ENCODE measurements around the gene PFN3. TPM values are rescaled to one million over a fixed set of nuclear protein-coding genes. Genes with fewer than 3 reads are reported as not detected.
A peak's percentile ranks its signal among the peaks of the same experiment; 100 is the strongest.

Gene PFN3
- polyA plus RNA-seq, 1 of the 3 experiments (the other 2 are of a cell fraction), result not detected

- no peak overlapping the region for H3K4me3 ChIP-seq (ENCODE audit: low read depth in 2 of 2, low read length in 1 of 2)
- H3K4me1 ChIP-seq (ENCODE audit: control insufficient read depth in 1 of 2, insufficient read depth in 2 of 2, low read depth in 1 of 2, low read length in 1 of 2), result peaks cover 0 to 11% of the 10 kb centered on the region in 2 experiments; a peak in 1 of 4 replicates
- no peaks in the 10 kb centered on the region for H3K27me3 ChIP-seq (ENCODE audit: insufficient read depth)
- 0 out of 2 replicates have a peak overlapping the region, but pooled peaks have one; percentile 51 for H2AFZ ChIP-seq (ENCODE audit: low read depth)
- H3K9me2 ChIP-seq, result no peaks in the 10 kb centered on the region
- ChIA-PET POLR2A (interaction anchor here (0.8 kb wide), 1 partner anchor 28 kb away, joined by 3 read pairs; no protein-coding TSS in a partner anchor), CTCF (interaction anchor here (0.7 to 1.4 kb wide), 3 partner anchors 11 to 45 kb away, joined by 3 to 4 read pairs (median 3); no protein-coding TSS in a partner anchor)
- DNase-seq, result no peak
- H3K4me2 ChIP-seq, result peak overlapping the region; percentile 67; the same call in 1 of the 2 replicates
- TF ChIP-seq POLR2AphosphoS5 (IDR thresholded peaks at IDR 0.05; ENCODE audit: low read depth, low read length) (no peak), RFX5 (IDR thresholded peaks at IDR 0.05; ENCODE audit: low read length) (no peak)
- 58% methylated on average over 4 of the region's 5 CpGs for WGBS (ENCODE audit: low lambda C conversion rate)
- H3K9me3 ChIP-seq, result no peaks in the 10 kb centered on the region
- H4K20me1 ChIP-seq (ENCODE audit: insufficient read depth), result no peaks in the 10 kb centered on the region
- H3K36me3 ChIP-seq (replicated peaks in 1 of 2; ENCODE audit: control insufficient read depth in 1 of 2, insufficient read depth in 2 of 2, low read length in 1 of 2), result no peaks in the 10 kb centered on the region
- H3K27ac ChIP-seq (ENCODE audit: low read depth in 2 of 2, low read length in 1 of 2), result no peak overlapping the region
- H3F3A ChIP-seq (replicated peaks; ENCODE audit: insufficient read depth), result no peaks in the 10 kb centered on the region
- no peak overlapping the region for H3K9ac ChIP-seq
- no peaks in the 10 kb centered on the region for H3K79me2 ChIP-seq (ENCODE audit: insufficient read depth)
These were observed 42.1 kb downstream of the PFN3 start for GRCh38 chr5:177358370-177358819.

GRCh38 chr5:177357459-177358351 is 42.8 kb downstream of the PFN3 start, which contains the start of gene RGS14:
Gene RGS14 (plus strand): TSS chr5:177357924. CDS start chr5:177358025, 101 bp downstream.
- Histone ChIP-seq H3K9ac (no peak within 1 kb of the TSS), H3K36me3 (replicated peaks in 1 of 2; ENCODE audit: control insufficient read depth in 1 of 2, insufficient read depth in 2 of 2, low read length in 1 of 2) (no peaks in the 10 kb centered on the region), H4K20me1 (ENCODE audit: insufficient read depth) (no peaks in the 10 kb centered on the region), H3K79me2 (ENCODE audit: insufficient read depth) (no peaks in the 10 kb centered on the region), H3K4me3 (ENCODE audit: low read depth in 2 of 2, low read length in 1 of 2) (peak within 1 kb of the TSS in 1 of 2 experiments; percentile 13; a peak in 1 of 4 replicates), H3F3A (replicated peaks; ENCODE audit: insufficient read depth) (no peaks in the 10 kb centered on the region), H3K27ac (ENCODE audit: low read depth in 2 of 2, low read length in 1 of 2) (no peak within 1 kb of the TSS), H3K4me1 (ENCODE audit: control insufficient read depth in 1 of 2, insufficient read depth in 2 of 2, low read depth in 1 of 2, low read length in 1 of 2) (peaks cover 0 to 7% of the 10 kb centered on the region in 2 experiments; a peak in 1 of 4 replicates), H3K9me2 (no peaks in the 10 kb centered on the region), H2AFZ (ENCODE audit: low read depth) (peak within 1 kb of the TSS; percentile 51; the same call in 1 of the 2 replicates), H3K9me3 (no peaks in the 10 kb centered on the region), H3K4me2 (peak within 1 kb of the TSS; percentile 67), H3K27me3 (ENCODE audit: insufficient read depth) (no peaks in the 10 kb centered on the region)
- 70% methylated on average over 19 of the region's 37 CpGs for WGBS (ENCODE audit: low lambda C conversion rate)
- ChIA-PET CTCF (interaction anchor here (1.4 to 2.2 kb wide), 2 partner anchors 40 to 46 kb away, joined by 4 to 7 read pairs; no protein-coding TSS in a partner anchor), POLR2A (no interaction called here)
- TF ChIP-seq MXI1 (IDR thresholded peaks at IDR 0.05; ENCODE audit: low read depth, low read length) (no peak), MAX (IDR thresholded peaks at IDR 0.05; ENCODE audit: low read depth) (no peak), ELF1 (IDR thresholded peaks at IDR 0.05) (no peak), USF2 (IDR thresholded peaks at IDR 0.05; ENCODE audit: borderline replicate concordance, low read depth, low read length) (no peak), MEF2A (IDR thresholded peaks at IDR 0.05; ENCODE audit: borderline replicate concordance, low read depth) (no peak), EP300 (IDR thresholded peaks at IDR 0.05; ENCODE audit: borderline replicate concordance in 1 of 2, low read depth in 1 of 2, low read length in 1 of 2) (no peak), FOXM1 (IDR thresholded peaks at IDR 0.05; ENCODE audit: low read depth) (no peak), TAF1 (IDR thresholded peaks at IDR 0.05; ENCODE audit: borderline replicate concordance, low read depth, low read length) (no peak), NFIC (IDR thresholded peaks at IDR 0.05; ENCODE audit: borderline replicate concordance) (no peak), CTCF (IDR thresholded peaks at IDR 0.05) (no peak), GATA2 (CRISPR knock-in tag; IDR thresholded peaks at IDR 0.05) (no peak), REST (IDR thresholded peaks at IDR 0.05; ENCODE audit: low read depth, low read length) (no peak)
- DNase-seq, result no peak
